Fibroblast of lung (primary cell): ENCODE measurements around the gene SLC5A6. TPM values are rescaled to one million over a fixed set of nuclear protein-coding genes. Genes with fewer than 3 reads are reported as not detected.

Source experiments
- DNase-seq, 2 donors: peaks; one replicate each; pipeline versions ENCODE4 v3.0.0 to v3.0.0-alpha.2; 2010; ENCODE audit warnings: low read depth in 2 of 2
- H2AFZ ChIP-seq: 2 replicates; pipeline ENCODE4 v1.5.1; 2012; ENCODE audit warnings: low read length, control low read depth, inconsistent platforms
- H3K27ac ChIP-seq: 2 replicates; pipeline ENCODE4 v1.5.1; 2011; ENCODE audit warnings: low read length, control low read depth; ENCODE audit not compliant: insufficient read depth
- H3K27me3 ChIP-seq: 2 replicates; pipeline ENCODE4 v1.5.1; 2011; ENCODE audit warnings: mild to moderate bottlenecking, low read length; ENCODE audit not compliant: control insufficient read depth, insufficient read depth
- H3K36me3 ChIP-seq: 2 replicates; pipeline ENCODE4 v1.5.1; 2011; ENCODE audit warnings: low read length; ENCODE audit not compliant: control insufficient read depth, insufficient read depth
- H3K4me1 ChIP-seq: 2 replicates; pipeline ENCODE4 v1.5.1; 2011; ENCODE audit warnings: low read length; ENCODE audit not compliant: control insufficient read depth, insufficient read depth; ENCODE audit errors: extremely low read depth
- H3K4me2 ChIP-seq: 2 replicates; pipeline ENCODE4 v1.5.1; 2011; ENCODE audit warnings: low read length, control low read depth; ENCODE audit not compliant: insufficient read depth; ENCODE audit errors: extremely low read depth
- H3K4me3 ChIP-seq, 4 experiments: fragments of 200-600 bp in 1 of 4; sonication (generic) in 1 of 4; replicated peaks in 1 of 4; 2 replicates each; pipeline ENCODE4 v1.5.1; 2011 to 2016; ENCODE audit warnings: low read length in 4 of 4, low read depth in 3 of 4, mild to moderate bottlenecking in 3 of 4, control low read depth in 2 of 4, inconsistent platforms in 1 of 4, mixed read lengths in 1 of 4; ENCODE audit not compliant: insufficient read depth in 1 of 4; ENCODE audit errors: control extremely low read depth in 1 of 4
- H3K79me2 ChIP-seq: 2 replicates; pipeline ENCODE4 v1.5.1; 2012; ENCODE audit warnings: mild to moderate bottlenecking, low read length, inconsistent platforms; ENCODE audit not compliant: control insufficient read depth, insufficient read depth
- H3K9ac ChIP-seq: 2 replicates; pipeline ENCODE4 v1.5.1; 2011; ENCODE audit warnings: mild to moderate bottlenecking, low read length, control low read depth; ENCODE audit not compliant: insufficient read depth
- H3K9me3 ChIP-seq: 2 replicates; pipeline ENCODE4 v1.5.1; 2012; ENCODE audit warnings: low read depth, low read length; ENCODE audit not compliant: control insufficient read depth, insufficient read depth
- H4K20me1 ChIP-seq: 2 replicates; pipeline ENCODE4 v1.5.1; 2011; ENCODE audit warnings: low read length; ENCODE audit not compliant: control insufficient read depth, insufficient read depth; ENCODE audit errors: extremely low read depth
- CTCF ChIP-seq, 2 donors: IDR thresholded peaks in 1 of 2; conservative IDR thresholded peaks in 1 of 2; 1 replicate in 1 of 2; 2 replicates in 1 of 2; pipeline ENCODE4 v1.5.1; 2011 to 2012; ENCODE audit warnings: low read length in 2 of 2, control low read depth in 1 of 2, inconsistent platforms in 1 of 2, low read depth in 1 of 2, mild to moderate bottlenecking in 1 of 2
- EZH2 ChIP-seq: IDR thresholded peaks from 2 replicates; pipeline ENCODE4 v1.5.1; 2012; ENCODE audit warnings: low read length, control low read depth, mild to moderate bottlenecking; ENCODE audit errors: missing control alignments
- polyA plus RNA-seq, 2 donors: library from polyadenylated mRNA; depleted of rRNA in 1 of 2; stranded (reverse) in 1 of 2; unstranded in 1 of 2; fragments of >200 nt; gene quantifications; 2 replicates each; pipeline ENCODE4 v1.2.1, GENCODE V29; 2011 to 2012; ENCODE audit warnings: missing spikeins in 1 of 2
- total RNA-seq: library from RNA; depleted of rRNA; stranded (reverse); fragments of >200 nt; gene quantifications from 2 replicates; pipeline ENCODE4 v1.2.1, GENCODE V29; 2014

Gene SLC5A6
- total and polyA plus RNA-seq, 2 donors (not counting 1 experiment from before 2014, with no cell fraction given) = 11.5 to 13.9 TPM

- TF ChIP-seq EZH2 (no peak), CTCF (conservative IDR thresholded peaks at IDR 0.05 in 1 of 2, IDR thresholded peaks at IDR 0.05 in 1 of 2; ENCODE audit: low read depth in 1 of 2, low read length in 2 of 2) (no peak)
- Histone ChIP-seq H3K4me3 (no peak overlapping the region), H3K4me2 (no peak overlapping the region), H3K9me3 (no peaks in the 10 kb centered on the region), H3K9ac (no peak overlapping the region), H3K36me3 (peaks cover 39% of the 10 kb centered on the region), H3K79me2 (no peaks in the 10 kb centered on the region), H3K27me3 (no peaks in the 10 kb centered on the region), H2AFZ (no peak overlapping the region), H3K4me1 (no peaks in the 10 kb centered on the region), H4K20me1 (no peaks in the 10 kb centered on the region), H3K27ac (no peak overlapping the region)
- DNase-seq = no peak
Observed at GRCh38 chr2:27233341-27233740, 21.3 kb upstream of the SLC5A6 start.

- H3K4me2 ChIP-seq = no peak overlapping the region
- no peaks in the 10 kb centered on the region for H3K27me3 ChIP-seq
- no peak overlapping the region for H3K27ac ChIP-seq
- no peaks in the 10 kb centered on the region for H4K20me1 ChIP-seq
- H3K36me3 ChIP-seq = peaks cover 29% of the 10 kb centered on the region
- H3K79me2 ChIP-seq = no peaks in the 10 kb centered on the region
- no peak overlapping the region for H3K9ac ChIP-seq
- no peaks in the 10 kb centered on the region for H3K9me3 ChIP-seq
- no peak overlapping the region for H3K4me3 ChIP-seq
- no peak for DNase-seq
- no peaks in the 10 kb centered on the region for H3K4me1 ChIP-seq
- no peak for TF ChIP-seq EZH2
- TF ChIP-seq CTCF (conservative IDR thresholded peaks at IDR 0.05 in 1 of 2, IDR thresholded peaks at IDR 0.05 in 1 of 2; ENCODE audit: low read depth in 1 of 2, low read length in 2 of 2) = no peak
- H2AFZ ChIP-seq = no peak overlapping the region
Observed at GRCh38 chr2:27231921-27232320, 19.9 kb upstream of the SLC5A6 start.

GRCh38 chr2:27227501-27227900 lies 15.4 kb upstream of the SLC5A6 start:
- no peak for DNase-seq
- Histone ChIP-seq H3K36me3 (peaks cover 24% of the 10 kb centered on the region), H4K20me1 (no peaks in the 10 kb centered on the region), H3K27me3 (no peaks in the 10 kb centered on the region), H3K9ac (no peak overlapping the region), H3K4me2 (no peak overlapping the region), H3K27ac (no peak overlapping the region), H3K4me3 (no peak overlapping the region), H3K4me1 (no peaks in the 10 kb centered on the region), H2AFZ (no peak overlapping the region), H3K9me3 (no peaks in the 10 kb centered on the region), H3K79me2 (no peaks in the 10 kb centered on the region)
- no peak for TF ChIP-seq EZH2
- no peak for TF ChIP-seq CTCF (conservative IDR thresholded peaks at IDR 0.05 in 1 of 2, IDR thresholded peaks at IDR 0.05 in 1 of 2; ENCODE audit: low read depth in 1 of 2, low read length in 2 of 2)
